ENCODE data around the gene PPP1R17. TPM values are rescaled to one million over a fixed set of nuclear protein-coding genes. Genes with fewer than 3 reads are reported as not detected.

Gene PPP1R17
- total RNA-seq: 5.0 TPM

GRCh38 chr7:31687024-31687748 is at the start of gene PPP1R17:
Gene PPP1R17 (plus strand): TSS chr7:31687215. CDS start chr7:31692442, 5,227 bp downstream.

Other genes with a start within 250 kb of the PPP1R17 start
- gene ITPRID1, start 173.1 kb upstream of the PPP1R17 start, total RNA-seq: 5.3 TPM